Heart right ventricle (tissue), 16 donors: ENCODE data around the gene CAVIN1. TPM values are rescaled to one million over a fixed set of nuclear protein-coding genes. Genes with fewer than 3 reads are reported as not detected.
"Not testable (repeated sequence)": the region's sequence is repeated elsewhere in the genome, so short reads cannot be mapped to it uniquely, and the experiment has no call there.

Source experiments
- ATAC-seq, 8 donors: fragments of 200-7000 bp; cut with Tn5 transposase; one replicate each; pipeline ENCODE4 v1.9.1; 2020; ENCODE audit warnings: mild to moderate bottlenecking in 8 of 8, moderate library complexity in 8 of 8, moderate number of reproducible peaks in 1 of 8
- DNase-seq, 2 donors: peaks; one replicate each; pipeline ENCODE4 v3.0.0-alpha.2; 2020
- H3K27ac ChIP-seq, 10 donors: fragments of 200-600 bp; sonication (generic) in 2 of 10; one replicate each; pipeline versions ENCODE4 v1.5.0 to v1.8.0; 2020 to 2022; ENCODE audit warnings: mild to moderate bottlenecking in 3 of 10
- H3K27me3 ChIP-seq, 7 donors: fragments of 200-600 bp; one replicate each; pipeline ENCODE4 v1.8.0; 2021 to 2022; ENCODE audit warnings: mild to moderate bottlenecking in 2 of 7
- H3K36me3 ChIP-seq, 9 donors: fragments of 200-600 bp; sonication (generic) in 1 of 9; one replicate each; pipeline versions ENCODE4 v1.5.0 to v1.8.0; 2020 to 2022; ENCODE audit warnings: mild to moderate bottlenecking in 2 of 9
- H3K4me1 ChIP-seq, 9 donors: fragments of 200-600 bp; sonication (generic) in 1 of 9; one replicate each; pipeline versions ENCODE4 v1.5.0 to v1.8.0; 2020 to 2022; ENCODE audit warnings: mild to moderate bottlenecking in 4 of 9
- H3K4me3 ChIP-seq, 10 donors: fragments of 200-600 bp; sonication (generic) in 2 of 10; one replicate each; pipeline versions ENCODE4 v1.5.0 to v1.8.0; 2020 to 2022; ENCODE audit warnings: mild to moderate bottlenecking in 7 of 10, moderate library complexity in 2 of 10
- H3K9me3 ChIP-seq, 11 donors: fragments of 200-600 bp in 10 of 11; sonication (generic) in 2 of 11; one replicate each; pipeline versions ENCODE4 v1.5.0 to v1.8.0; 2013 to 2022; ENCODE audit warnings: mild to moderate bottlenecking in 2 of 11, control low read depth in 1 of 11, moderate library complexity in 1 of 11
- WGBS, 2 donors: extraction: QIAGEN DNeasy Blood & Tissue Kit; methylation state at CpG; one replicate each; pipeline ENCODE4 v1.1.7; 2013; ENCODE audit warnings: inconsistent platforms in 1 of 2; 5-methylcytosine and 5-hydroxymethylcytosine counted together
- intact Hi-C, 10 donors: fragments of 100-400 bp; cut with DNase I; formaldehyde crosslinking; loops; one replicate each; pipeline versions ENCODE4 v1.11.1 to v1.14.2; 2022
- polyA plus RNA-seq, 2 donors: library from polyadenylated mRNA; stranded (reverse); fragments of 200-250 nt; gene quantifications; one replicate each; pipeline ENCODE4 v1.2.3, GENCODE V29; 2013
- total RNA-seq, 10 donors: library from RNA; stranded (reverse); fragmentation: NEBNext Ultra II Directional in 3 of 10; extraction: Animal tissue kit (Norgen Biotek cat#: 25700) in 3 of 10; gene quantifications; one replicate each; pipeline versions ENCODE4 v1.2.1 to v1.2.4, GENCODE V29; 2021 to 2023
- TF ChIP-seq, protein P1 (sequence below), 9 donors: fragments of 200-600 bp; sonication (generic) in 2 of 9; IDR thresholded peaks; one replicate each; pipeline versions ENCODE4 v1.5.0 to v1.8.0; 2021 to 2022; ENCODE audit warnings: antibody characterized with exemption in 9 of 9, mild to moderate bottlenecking in 5 of 9, moderate library complexity in 1 of 9
- donor health status: Arrhythmogenic right ventricular cardiomyopathy.
- donor health status: ischemic (EF 13 %, LVEDD 7.1; RV severe dilation, severe dysfunction).
- donor health status: healthy with polysubstance abuse.
- donor health status: DM: no; HTN: yes; CAD: no.
- donor health status: DM: no; HTN: no; CAD: no.
- donor health status: ischemic (EF 25% LVEDD 6.9; RV normal size, moderate dysfunction).
- donor health status: ischemic (EF 25% LVEDD 5.7; RV mildly dilated, moderate dysfunction).
- donor health status: healthy.
- donor health status: DM: yes; HTN: yes; CAD: no.
- donor health status: Ischemic cardiomyopathy.
- donor health status: ischemic (EF 35%, LVEDD 5.7; RV mildly dilated, moderate dysfunction).
- donor health status: nonischemic (EF 11% LVEDD 7.7; RV severe dilation, severe dysfunction).
- donor health status: DM: yes; HTN: yes; CAD: no.
- donor health status: PGD.
- donor health status: ischemic (EF 29% LVEDD 5.4; RV normal size, mild dysfunction).
- donor health status: nonischemic (EF 23%, LVEDD 6.1; RV moderate dilation, normal function).

CAVIN1 gene
- total and polyA plus RNA-seq, 12 donors, result 131 to 300 (median 228) TPM

DNA sequence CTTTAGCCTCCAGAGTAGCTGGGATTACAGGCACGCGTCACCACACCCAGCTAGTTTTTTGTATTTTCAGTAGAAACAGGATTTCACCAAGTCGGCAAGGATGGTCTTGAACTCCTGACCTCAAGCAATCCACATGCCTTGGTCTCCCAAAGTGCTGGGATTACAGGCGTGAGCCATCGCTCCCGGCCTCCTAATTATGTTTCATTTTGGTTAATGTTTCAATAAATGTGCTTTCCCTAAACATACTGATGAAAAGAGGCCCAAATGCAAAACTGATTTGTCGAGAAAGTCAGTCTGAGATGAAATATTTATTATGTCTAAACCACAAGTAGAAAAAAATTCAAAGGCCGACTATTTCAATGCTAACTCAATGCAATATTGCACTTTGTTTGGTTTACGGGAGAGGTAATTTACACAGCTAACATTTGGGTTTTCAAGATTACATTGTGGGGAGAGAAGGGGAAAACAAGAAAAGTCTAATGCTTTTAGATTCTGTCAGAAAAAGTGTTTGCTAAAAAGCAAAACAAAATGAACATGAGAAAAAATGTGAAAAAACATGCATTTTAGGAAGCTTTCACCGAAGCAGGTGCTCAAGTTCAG is 44.6 kb downstream of the CAVIN1 start:
- TF ChIP-seq, protein P1, sequence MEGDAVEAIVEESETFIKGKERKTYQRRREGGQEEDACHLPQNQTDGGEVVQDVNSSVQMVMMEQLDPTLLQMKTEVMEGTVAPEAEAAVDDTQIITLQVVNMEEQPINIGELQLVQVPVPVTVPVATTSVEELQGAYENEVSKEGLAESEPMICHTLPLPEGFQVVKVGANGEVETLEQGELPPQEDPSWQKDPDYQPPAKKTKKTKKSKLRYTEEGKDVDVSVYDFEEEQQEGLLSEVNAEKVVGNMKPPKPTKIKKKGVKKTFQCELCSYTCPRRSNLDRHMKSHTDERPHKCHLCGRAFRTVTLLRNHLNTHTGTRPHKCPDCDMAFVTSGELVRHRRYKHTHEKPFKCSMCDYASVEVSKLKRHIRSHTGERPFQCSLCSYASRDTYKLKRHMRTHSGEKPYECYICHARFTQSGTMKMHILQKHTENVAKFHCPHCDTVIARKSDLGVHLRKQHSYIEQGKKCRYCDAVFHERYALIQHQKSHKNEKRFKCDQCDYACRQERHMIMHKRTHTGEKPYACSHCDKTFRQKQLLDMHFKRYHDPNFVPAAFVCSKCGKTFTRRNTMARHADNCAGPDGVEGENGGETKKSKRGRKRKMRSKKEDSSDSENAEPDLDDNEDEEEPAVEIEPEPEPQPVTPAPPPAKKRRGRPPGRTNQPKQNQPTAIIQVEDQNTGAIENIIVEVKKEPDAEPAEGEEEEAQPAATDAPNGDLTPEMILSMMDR (IDR thresholded peaks at IDR 0.05), result no peak
- 68 to 80% methylated on average over 10 of the region's 10 CpGs for WGBS, 2 donors
- peaks cover 0 to 37% (median 0%) of the 10 kb centered on the region in 9 donors for H3K36me3 ChIP-seq
- no peaks in the 10 kb centered on the region for H3K27me3 ChIP-seq
- intact Hi-C loops, result no loop called here
- DNase-seq, result no peak
- H3K4me3 ChIP-seq, result peak overlapping the region in 7 of 10 donors; percentile 11 to 48 (median 34)
- H3K27ac ChIP-seq, result peak overlapping the region in 9 of 10 donors; percentile 0 to 84 (median 59)
- no peaks in the 10 kb centered on the region for H3K9me3 ChIP-seq
- no peak for ATAC-seq
- peaks cover 6 to 90% (median 51%) of the 10 kb centered on the region in 9 donors for H3K4me1 ChIP-seq

DNA sequence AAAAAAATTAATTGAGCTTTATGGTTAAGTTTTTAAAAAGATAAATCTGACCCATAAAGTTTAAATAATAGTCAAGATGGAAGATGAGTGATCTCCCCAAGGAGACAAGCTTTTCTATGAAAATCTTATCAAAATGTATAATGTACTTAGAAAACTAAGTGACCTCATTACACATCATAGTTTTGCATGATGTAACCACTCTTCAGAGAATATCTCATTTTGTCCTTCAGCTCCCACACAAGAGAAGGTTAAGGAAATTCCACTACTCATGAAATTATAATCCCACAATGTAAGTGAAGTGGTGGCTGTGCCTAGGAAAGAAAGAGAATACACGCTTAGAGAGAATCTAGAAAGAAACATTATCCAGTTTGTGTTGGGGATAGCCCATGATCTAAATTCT is 49.2 kb downstream of the CAVIN1 start:
- no peak overlapping the region for H3K27ac ChIP-seq
- ATAC-seq, result no peak
- H3K27me3 ChIP-seq, result no peaks in the 10 kb centered on the region
- peaks cover 0 to 7% (median 0%) of the 10 kb centered on the region in 11 donors for H3K9me3 ChIP-seq
- H3K4me1 ChIP-seq, result peaks cover under 1 to 65% (median 26%) of the 10 kb centered on the region in 9 donors
- TF ChIP-seq, protein P1 (IDR thresholded peaks at IDR 0.05), result no peak
- H3K36me3 ChIP-seq, result peaks cover 0 to 51% (median 0%) of the 10 kb centered on the region in 9 donors
- DNase-seq, result no peak
- intact Hi-C loops, result no loop called here
- no peak overlapping the region for H3K4me3 ChIP-seq
- WGBS, 2 donors, result 96 to 97% methylated on average over 1 of the region's 1 CpG

DNA sequence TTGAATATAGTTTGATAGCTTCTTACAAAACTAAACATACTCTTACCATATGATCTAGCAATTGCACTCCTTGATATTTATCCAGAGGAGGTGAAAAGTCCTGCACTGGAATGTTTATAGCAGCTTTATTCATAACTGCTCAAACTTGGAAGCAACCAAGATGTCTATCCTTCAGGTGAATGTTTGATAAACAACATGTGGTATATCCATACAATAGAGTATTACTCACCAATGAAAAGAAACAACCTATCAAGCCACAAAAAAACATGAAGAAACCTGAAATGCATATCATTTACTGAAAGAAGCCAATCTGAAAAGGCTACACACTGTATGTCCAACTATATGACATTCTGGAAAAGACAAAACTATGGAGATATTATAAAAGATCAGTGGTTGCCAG is 50.9 kb downstream of the CAVIN1 start:
- no peak overlapping the region for H3K4me3 ChIP-seq
- peaks cover 0 to 7% (median 0%) of the 10 kb centered on the region in 11 donors for H3K9me3 ChIP-seq
- intact Hi-C loops, result no loop called here
- peaks cover 0 to 51% (median 0%) of the 10 kb centered on the region in 9 donors for H3K36me3 ChIP-seq
- no peak for DNase-seq
- H3K27me3 ChIP-seq, result no peaks in the 10 kb centered on the region
- peaks cover 11 to 65% (median 24%) of the 10 kb centered on the region in 9 donors for H3K4me1 ChIP-seq
- TF ChIP-seq, protein P1 (IDR thresholded peaks at IDR 0.05), result no peak
- no peak overlapping the region for H3K27ac ChIP-seq
- no peak for ATAC-seq

DNA sequence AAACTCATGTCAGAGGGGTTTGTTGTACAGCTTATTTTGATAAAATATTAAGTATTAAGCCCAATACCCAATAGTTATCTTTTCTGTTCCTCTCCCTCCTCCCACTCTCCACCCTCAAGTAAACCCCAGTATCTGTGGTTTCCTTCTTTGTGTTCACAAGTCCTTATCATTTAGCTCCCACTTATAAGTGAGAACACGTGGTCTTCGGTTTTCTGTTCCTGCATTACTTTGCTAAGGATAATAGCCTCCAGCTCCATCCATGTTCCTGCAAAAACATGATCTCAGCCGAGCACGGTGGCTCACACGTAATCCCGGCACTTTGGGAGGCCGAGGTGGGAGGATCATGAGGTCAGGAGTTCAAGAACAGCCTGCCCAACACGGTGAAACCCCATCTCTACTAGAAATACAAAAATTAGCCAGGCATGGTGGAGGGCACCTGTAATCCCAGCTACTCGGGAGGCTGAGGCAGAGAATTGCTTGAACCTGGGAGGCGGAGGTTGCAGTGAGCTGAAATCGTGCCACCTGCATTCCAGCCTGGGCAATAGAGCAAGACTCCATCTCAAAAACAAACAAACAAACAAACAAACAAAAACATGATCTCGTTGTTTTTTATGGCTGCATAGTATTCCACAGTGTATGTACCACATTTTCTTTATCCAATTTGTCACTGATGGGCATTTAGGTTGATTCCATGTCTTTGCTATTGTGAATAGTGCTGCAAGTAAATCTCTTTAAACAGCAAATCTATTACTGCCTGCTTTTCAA is 54.1 kb downstream of the CAVIN1 start:
- DNase-seq, intact Hi-C loops, H3K9me3 ChIP-seq, H3K27ac ChIP-seq, H3K4me3 ChIP-seq, H3K27me3 ChIP-seq, ATAC-seq: not testable (repeated sequence)
- H3K4me1 ChIP-seq, result peaks cover 11 to 68% (median 45%) of the 10 kb centered on the region in 9 donors
- peaks cover 0 to 48% (median 0%) of the 10 kb centered on the region in 9 donors for H3K36me3 ChIP-seq
- 66 to 72% methylated on average over 12 of the region's 12 CpGs for WGBS, 2 donors

DNA sequence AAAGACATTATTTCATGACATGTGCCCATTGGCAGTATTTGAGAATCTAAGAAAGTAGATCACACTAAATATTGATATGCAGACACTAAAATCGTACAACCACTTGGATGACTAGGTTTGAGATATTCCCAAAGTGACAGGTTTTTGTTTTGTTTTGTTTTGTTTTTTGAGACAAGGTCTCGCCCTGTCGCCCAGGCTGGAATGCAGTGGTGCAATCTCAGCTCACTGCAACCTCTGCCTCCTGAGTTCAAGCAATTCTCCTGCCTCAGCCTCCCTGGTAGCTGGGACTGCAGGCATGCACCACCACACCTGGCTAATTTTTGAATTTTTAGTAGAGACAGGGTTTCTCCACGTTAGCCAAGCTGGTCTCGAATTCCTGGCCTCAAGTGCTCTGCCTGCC is 54.7 kb downstream of the CAVIN1 start:
- ATAC-seq, H3K9me3 ChIP-seq, H3K4me3 ChIP-seq, intact Hi-C loops, H3K27me3 ChIP-seq, DNase-seq: not testable (repeated sequence)
- peaks cover 11 to 74% (median 50%) of the 10 kb centered on the region in 9 donors for H3K4me1 ChIP-seq
- peaks cover 0 to 41% (median 0%) of the 10 kb centered on the region in 9 donors for H3K36me3 ChIP-seq
- WGBS, 2 donors, result 83 to 85% methylated on average over 5 of the region's 5 CpGs
- peak overlapping the region in 1 of 10 donors; percentile 75 for H3K27ac ChIP-seq

DNA sequence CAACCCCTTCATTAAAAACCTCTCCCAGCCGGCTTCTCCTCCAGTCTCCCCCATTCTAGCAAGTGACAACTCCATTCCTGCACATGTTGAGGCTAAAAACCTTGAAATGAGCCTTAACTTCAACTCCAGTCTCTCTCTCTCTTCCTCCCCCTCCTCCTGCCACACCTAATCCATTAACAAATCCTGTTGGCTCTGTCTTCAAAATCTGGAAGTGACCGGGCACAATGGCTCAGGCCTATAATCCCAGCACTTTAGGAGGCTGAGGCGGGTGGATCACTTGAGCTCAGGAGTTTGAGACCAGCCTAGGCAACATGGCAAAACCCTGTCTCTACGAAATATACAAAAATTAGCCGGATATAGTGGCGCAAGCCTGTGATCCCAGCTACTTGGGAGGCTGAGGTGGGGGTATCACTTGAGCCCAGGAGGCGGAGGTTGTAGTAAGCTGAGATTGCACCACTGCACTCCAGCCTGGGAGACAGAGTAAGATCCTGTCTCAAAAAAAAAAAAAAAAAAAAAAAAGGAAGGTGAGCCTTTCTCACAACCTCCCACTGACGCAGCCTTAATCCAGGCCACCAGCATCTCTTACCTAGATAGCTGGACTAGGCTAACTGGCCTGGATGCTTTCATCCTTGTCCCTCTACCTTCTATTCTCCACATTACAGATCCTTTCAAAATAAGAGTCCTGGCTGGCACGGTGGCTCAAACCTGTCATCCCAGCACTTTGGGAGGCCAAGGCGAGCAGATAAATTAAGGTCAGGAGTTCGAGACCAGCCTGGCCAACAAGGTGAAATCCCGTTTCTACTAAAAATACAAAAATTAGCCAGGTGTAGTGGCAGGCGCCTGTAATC is 56.7 kb downstream of the CAVIN1 start:
- intact Hi-C loops, ATAC-seq, H3K27me3 ChIP-seq, DNase-seq, H3K9me3 ChIP-seq: not testable (repeated sequence)
- peak overlapping the region in 1 of 10 donors; percentile 75 for H3K27ac ChIP-seq
- peaks cover 0 to 39% (median 0%) of the 10 kb centered on the region in 9 donors for H3K36me3 ChIP-seq
- peaks cover 19 to 93% (median 69%) of the 10 kb centered on the region in 9 donors for H3K4me1 ChIP-seq
- whole genome bisulfite sequencing, 2 donors, result 82 to 89% methylated on average over 13 of the region's 13 CpGs
- peak overlapping the region in 1 of 10 donors; percentile 1 for H3K4me3 ChIP-seq
